NB4 (cell line): ENCODE data around the gene SPATA20.

Experiments
- CTCF ChIP-seq: IDR thresholded peaks from one replicate; pipeline ENCODE4 v1.5.1; 2012; ENCODE audit warnings: low read depth, low read length
- MAX ChIP-seq: IDR thresholded peaks from 2 replicates; pipeline ENCODE4 v1.6.1; 2011; ENCODE audit warnings: low read depth, low read length
- MYC ChIP-seq: IDR thresholded peaks from 2 replicates; pipeline ENCODE4 v1.6.1; 2011; ENCODE audit warnings: low read depth, low read length
- POLR2A ChIP-seq: IDR thresholded peaks from 2 replicates; pipeline ENCODE4 v1.6.1; 2011; ENCODE audit warnings: mild to moderate bottlenecking; ENCODE audit not compliant: insufficient read length; ENCODE audit errors: extremely low read depth

GRCh38 chr17:50534979-50535326 lies 12.0 kb upstream of the SPATA20 start:
- TF ChIP-seq CTCF, result no peak
- TF ChIP-seq MAX, result no peak
- TF ChIP-seq POLR2A, result no peak
- no peak for TF ChIP-seq MYC
